HEK293 (cell line): ENCODE measurements around the gene MAP4K2.

ENCODE experiments used
- CTCF ChIP-seq: fragments of 450-650 bp; formaldehyde crosslinking; IDR thresholded peaks from 2 replicates; pipeline ENCODE4 v1.5.1; 2016; ENCODE audit warnings: missing biosample characterization, missing genetic modification characterization
- GLIS2 ChIP-seq: fragments of 450-650 bp; formaldehyde crosslinking; IDR thresholded peaks from 2 replicates; pipeline ENCODE4 v1.5.1; 2016; ENCODE audit warnings: missing biosample characterization, missing genetic modification characterization
- RBAK ChIP-seq: fragments of 450-650 bp; formaldehyde crosslinking; IDR thresholded peaks from 2 replicates; pipeline ENCODE4 v1.5.1; 2016; ENCODE audit warnings: missing biosample characterization, missing genetic modification characterization
- SCRT1 ChIP-seq: fragments of 450-650 bp; formaldehyde crosslinking; IDR thresholded peaks from 2 replicates; pipeline ENCODE4 v1.5.1; 2016; ENCODE audit warnings: missing biosample characterization, missing genetic modification characterization, borderline replicate concordance
- ZBTB17 ChIP-seq: fragments of 450-650 bp; formaldehyde crosslinking; IDR thresholded peaks from 2 replicates; pipeline ENCODE4 v1.5.1; 2016; ENCODE audit warnings: missing biosample characterization, missing genetic modification characterization
- ZBTB6 ChIP-seq: fragments of 450-650 bp; formaldehyde crosslinking; IDR thresholded peaks from 2 replicates; pipeline ENCODE4 v1.5.1; 2017; ENCODE audit warnings: missing biosample characterization, missing genetic modification characterization
- ZNF18 ChIP-seq: fragments of 450-650 bp; formaldehyde crosslinking; IDR thresholded peaks from 2 replicates; pipeline ENCODE4 v1.5.1; 2016; ENCODE audit warnings: missing biosample characterization, missing genetic modification characterization
- ZNF274 ChIP-seq, 2 experiments: fragments of 200-500 bp in 1 of 2; fragments of 450-650 bp in 1 of 2; sonication (Bioruptor generic) in 1 of 2; formaldehyde crosslinking in 1 of 2; IDR thresholded peaks; 2 replicates each; pipeline versions ENCODE4 v1.5.1 to v1.6.1; 2014 to 2016; ENCODE audit warnings: borderline replicate concordance in 1 of 2, inconsistent platforms in 1 of 2, low read length in 1 of 2, missing biosample characterization in 1 of 2, missing genetic modification characterization in 1 of 2
- ZNF37A ChIP-seq: fragments of 450-650 bp; IDR thresholded peaks from 2 replicates; pipeline ENCODE4 v1.5.1; 2018; ENCODE audit warnings: missing biosample characterization, missing genetic modification characterization
- ZNF426 ChIP-seq: fragments of 450-650 bp; formaldehyde crosslinking; IDR thresholded peaks from 2 replicates; pipeline ENCODE4 v1.5.1; 2017; ENCODE audit warnings: missing biosample characterization, missing genetic modification characterization, mild to moderate bottlenecking, inconsistent platforms, moderate library complexity
- ZNF623 ChIP-seq: fragments of 450-650 bp; formaldehyde crosslinking; IDR thresholded peaks from 2 replicates; pipeline ENCODE4 v1.5.1; 2016; ENCODE audit warnings: missing biosample characterization, missing genetic modification characterization
- ZNF747 ChIP-seq: fragments of 450-650 bp; formaldehyde crosslinking; IDR thresholded peaks from 2 replicates; pipeline ENCODE4 v1.5.1; 2016; ENCODE audit warnings: missing biosample characterization, missing genetic modification characterization
- ZNF76 ChIP-seq: fragments of 450-650 bp; formaldehyde crosslinking; IDR thresholded peaks from 2 replicates; pipeline ENCODE4; 2016; ENCODE audit warnings: low read depth, missing biosample characterization, missing genetic modification characterization, borderline replicate concordance
- ZNF785 ChIP-seq: fragments of 450-650 bp; formaldehyde crosslinking; IDR thresholded peaks from 2 replicates; pipeline ENCODE4 v1.5.1; 2016; ENCODE audit warnings: missing biosample characterization, missing genetic modification characterization

- TF ChIP-seq CTCF (tag by site-specific recombination) (no peak), SCRT1 (no peak), RBAK (no peak), ZBTB17 (tag by site-specific recombination) (no peak), ZNF426 (tag by site-specific recombination) (no peak), ZNF747 (tag by site-specific recombination) (no peak), ZNF274 (IDR thresholded peaks at IDR 0.05; ENCODE audit: low read length) (no peak), ZNF274 (tag by site-specific recombination; IDR thresholded peaks at IDR 0.05; ENCODE audit: borderline replicate concordance) (no peak), ZBTB6 (no peak), ZNF785 (tag by site-specific recombination) (no peak), ZNF37A (tag by site-specific recombination) (no peak), ZNF623 (tag by site-specific recombination) (no peak), GLIS2 (tag by site-specific recombination) (no peak), ZNF18 (tag by site-specific recombination) (no peak), ZNF76 (tag by site-specific recombination) (no peak)
These were observed 48.7 kb downstream of the MAP4K2 start for GRCh38 chr11:64754124-64754918.
